ENCODE data around the gene EEF1AKMT1. TPM values are rescaled to one million over a fixed set of nuclear protein-coding genes. Genes with fewer than 3 reads are reported as not detected.

Gene EEF1AKMT1
- total RNA-seq, 3 donors from 2014 or later = 4.9 to 11.6 (median 5.1) TPM

GRCh38 chr13:20702530-20702914 is 71.2 kb downstream of the EEF1AKMT1 start:
- Histone ChIP-seq H3K4me3 (no peak overlapping the region), H3K9me3 (no peaks in the 10 kb centered on the region), H3K4me1 (ENCODE audit: low read depth) (peaks cover 9% of the 10 kb centered on the region), H3K36me3 (ENCODE audit: low read depth) (no peaks in the 10 kb centered on the region)
- ATAC-seq = peak; percentile 19
- peak in 1 of 3 donors; percentile 33 for DNase-seq
- no peak for TF ChIP-seq CTCF (IDR thresholded peaks at IDR 0.05)
- intact Hi-C loops (cut with DNase I, micrococcal nuclease) = no loop called here

GRCh38 chr13:20701461-20701860 is 72.3 kb downstream of the EEF1AKMT1 start:
- Histone ChIP-seq H3K4me3 (no peak overlapping the region), H3K36me3 (ENCODE audit: low read depth) (no peaks in the 10 kb centered on the region), H3K9me3 (no peaks in the 10 kb centered on the region), H3K4me1 (ENCODE audit: low read depth) (peaks cover 9% of the 10 kb centered on the region)
- ATAC-seq (no peak), DNase-seq (no peak)
- intact Hi-C loops (cut with DNase I, micrococcal nuclease) = no loop called here
- no peak for TF ChIP-seq CTCF (IDR thresholded peaks at IDR 0.05)

GRCh38 chr13:20700288-20700687 is 73.5 kb downstream of the EEF1AKMT1 start:
- DNase-seq = no peak
- peaks cover 9% of the 10 kb centered on the region for H3K4me1 ChIP-seq (ENCODE audit: low read depth)
- no peak for ATAC-seq
- intact Hi-C loops (cut with DNase I, micrococcal nuclease) = no loop called here
- H3K36me3 ChIP-seq (ENCODE audit: low read depth) = no peaks in the 10 kb centered on the region
- no peak for TF ChIP-seq CTCF (IDR thresholded peaks at IDR 0.05)
- H3K9me3 ChIP-seq = no peaks in the 10 kb centered on the region
- H3K4me3 ChIP-seq = no peak overlapping the region

- ATAC-seq (no peak), DNase-seq (no peak)
- intact Hi-C loops (cut with DNase I, micrococcal nuclease) = no loop called here
- Histone ChIP-seq H3K4me3 (no peak overlapping the region), H3K9me3 (no peaks in the 10 kb centered on the region), H3K4me1 (ENCODE audit: low read depth) (peaks cover 9% of the 10 kb centered on the region), H3K36me3 (ENCODE audit: low read depth) (no peaks in the 10 kb centered on the region)
- no peak for TF ChIP-seq CTCF (IDR thresholded peaks at IDR 0.05)
Observed at GRCh38 chr13:20699715-20700114, 74.0 kb downstream of the EEF1AKMT1 start.

GRCh38 chr13:20696073-20696472 is 77.7 kb downstream of the EEF1AKMT1 start:
- intact Hi-C loops (cut with DNase I, micrococcal nuclease) = no loop called here
- no peak overlapping the region for H3K4me3 ChIP-seq
- H3K4me1 ChIP-seq (ENCODE audit: low read depth) = no peaks in the 10 kb centered on the region
- H3K9me3 ChIP-seq = no peaks in the 10 kb centered on the region
- ATAC-seq (no peak), DNase-seq (no peak)
- no peak for TF ChIP-seq CTCF (IDR thresholded peaks at IDR 0.05)
- H3K36me3 ChIP-seq (ENCODE audit: low read depth) = no peaks in the 10 kb centered on the region

- intact Hi-C loops (cut with DNase I, micrococcal nuclease) = no loop called here
- no peaks in the 10 kb centered on the region for H3K36me3 ChIP-seq (ENCODE audit: low read depth)
- no peak for ATAC-seq
- DNase-seq = no peak
- no peaks in the 10 kb centered on the region for H3K4me1 ChIP-seq (ENCODE audit: low read depth)
- H3K4me3 ChIP-seq = no peak overlapping the region
- TF ChIP-seq CTCF (IDR thresholded peaks at IDR 0.05) = no peak
- no peaks in the 10 kb centered on the region for H3K9me3 ChIP-seq
Observed at GRCh38 chr13:20691616-20692015, 82.1 kb downstream of the EEF1AKMT1 start.
